Measurements from ENCODE around the gene FOXK1.

GRCh38 chr7:4681218-4681851, 760 bp upstream of the FOXK1 start:
- TF ChIP-seq POLR2AphosphoS5 (IDR thresholded peaks at IDR 0.05; ENCODE audit: low read depth, low read length) (no peak), POLR2A (IDR thresholded peaks at IDR 0.05; ENCODE audit: low read depth, low read length) (no peak)
